NCI-H1930 (cell line): ENCODE results near the gene SYT8.

ENCODE experiments used
- DNase-seq, 2 experiments: peaks; one replicate each; lab custom pipeline; 2025; lab: John Stamatoyannopoulos, UW

The SYT8 gene

GRCh38 chr11:1832211-1832919, 2.4 kb upstream of the SYT8 start:
- DNase-seq: peak in 1 of 2 experiments; percentile 32

GRCh38 chr11:1832920-1833295, 1.9 kb upstream of the SYT8 start:
- no peak for DNase-seq

- no peak for DNase-seq
Measured at GRCh38 chr11:1834062-1834610, 654 bp upstream of the SYT8 start.

GRCh38 chr11:1835671-1836010, 851 bp downstream of the SYT8 start:
- no peak for DNase-seq

- no peak for DNase-seq
Measured at GRCh38 chr11:1836011-1836945, 1.5 kb downstream of the SYT8 start.

- peak in 1 of 2 experiments; percentile 38 for DNase-seq
Measured at GRCh38 chr11:1837171-1838076, 2.6 kb downstream of the SYT8 start.

- no peak for DNase-seq
Measured at GRCh38 chr11:1838077-1838425, 3.3 kb downstream of the SYT8 start.

- no peak for DNase-seq
Measured at GRCh38 chr11:1838426-1839144, 3.8 kb downstream of the SYT8 start, which contains the start of gene TNNI2. TNNI2 (plus strand) TSS chr11:1838981; CDS start chr11:1839697, 716 bp downstream.

GRCh38 chr11:1839204-1839923, 4.6 kb downstream of the SYT8 start:
- DNase-seq: no peak

GRCh38 chr11:1839924-1840779, 5.4 kb downstream of the SYT8 start:
- DNase-seq: no peak

- DNase-seq: no peak
Measured at GRCh38 chr11:1840780-1841480, 6.1 kb downstream of the SYT8 start.

GRCh38 chr11:1841511-1842148, 6.8 kb downstream of the SYT8 start:
- no peak for DNase-seq

GRCh38 chr11:1842149-1843097, 7.6 kb downstream of the SYT8 start:
- no peak for DNase-seq

- no peak for DNase-seq
Measured at GRCh38 chr11:1843098-1843473, 8.3 kb downstream of the SYT8 start.

- DNase-seq: no peak
Measured at GRCh38 chr11:1843796-1844195, 9.0 kb downstream of the SYT8 start.

GRCh38 chr11:1844221-1845094, 9.7 kb downstream of the SYT8 start:
- DNase-seq: no peak

- no peak for DNase-seq
Measured at GRCh38 chr11:1845095-1845429, 10.3 kb downstream of the SYT8 start.
